HCT116 (cell line): ENCODE data around the gene SAMD15. TPM values are rescaled to one million over a fixed set of nuclear protein-coding genes. Genes with fewer than 3 reads are reported as not detected.

ENCODE experiments used
- ATAC-seq: fragments of 200-7000 bp; cut with Tn5 transposase; 2 replicates; pipeline ENCODE4 v1.9.1; 2020; ENCODE audit warnings: mild to moderate bottlenecking, moderate library complexity
- BruUV-seq: library from RNA; stranded (reverse); fragments of 400-500 nt; replicated peaks from 2 replicates; lab custom pipeline; 2021; lab: Mats Ljungman, UMichigan
- CTCF ChIA-PET: fragments of 300-600 bp; sonication (Branson Sonifier 250); formaldehyde crosslinking; loops from one replicate; lab custom pipeline; 2021; ENCODE audit warnings: antibody characterized with exemption; lab: Charles Lee
- POLR2A ChIA-PET: fragments of 300-600, 350-600 bp; sonication (Branson Sonifier 250); formaldehyde crosslinking; loops from one replicate; lab custom pipeline; 2021; ENCODE audit warnings: antibody characterized with exemption; lab: Charles Lee
- RAD21 ChIA-PET, 2 experiments: fragments of 300-600 bp; sonication (Branson Sonifier 250); formaldehyde crosslinking; loops; one replicate each; lab custom pipeline; 2023; ENCODE audit warnings: low total read pairs in 2 of 2; ENCODE audit not compliant: uncharacterized antibody in 2 of 2, unreplicated experiment in 2 of 2, low non-redundant PET in 1 of 2; lab: Charles Lee
- DNase-seq: peaks from one replicate; pipeline ENCODE4 v3.0.0-alpha.2; 2010; ENCODE audit warnings: low read depth, low spot score
- H2AFZ ChIP-seq: fragments of 200-600 bp; shearing (Covaris generic), sonication (generic); 2 replicates; pipeline ENCODE4 v1.6.1; 2017; ENCODE audit warnings: low read depth, mixed run types, mixed read lengths, antibody characterized with exemption, low read length; ENCODE audit not compliant: poor library complexity, severe bottlenecking
- H3K27ac ChIP-seq: 2 replicates; pipeline ENCODE4 v1.5.1; 2012; ENCODE audit warnings: low read depth, low read length
- H3K27me3 ChIP-seq: fragments of 200-600 bp; sonication (generic); 2 replicates; pipeline ENCODE4 v1.6.1; 2016; ENCODE audit warnings: mixed run types, low read length, mixed read lengths; ENCODE audit not compliant: insufficient read depth
- H3K36me3 ChIP-seq, 2 experiments: fragments of 200-500 bp in 1 of 2; fragments of 200-600 bp in 1 of 2; sonication (Bioruptor generic) in 1 of 2; sonication (generic) in 1 of 2; 2 replicates each; pipeline versions ENCODE4 v1.5.1 to v1.6.1; 2014 to 2016; ENCODE audit warnings: low read length in 2 of 2, inconsistent platforms in 1 of 2, mixed read lengths in 1 of 2, mixed run types in 1 of 2; ENCODE audit not compliant: insufficient read depth in 2 of 2, control insufficient read depth in 1 of 2
- H3K4me1 ChIP-seq, 2 experiments: fragments of 200-600 bp in 1 of 2; sonication (generic) in 1 of 2; 2 replicates each; pipeline versions ENCODE4 v1.5.1 to v1.6.1; 2012 to 2017; ENCODE audit warnings: low read length in 2 of 2, inconsistent platforms in 1 of 2, mild to moderate bottlenecking in 1 of 2, mixed read lengths in 1 of 2, mixed run types in 1 of 2, moderate library complexity in 1 of 2; ENCODE audit not compliant: insufficient read depth in 2 of 2, control insufficient read depth in 1 of 2
- H3K4me2 ChIP-seq: fragments of 200-600 bp; sonication (generic); 2 replicates; pipeline ENCODE4 v1.6.1; 2017; ENCODE audit warnings: mixed run types, low read length, mixed read lengths
- H3K4me3 ChIP-seq, 2 experiments: fragments of 200-600 bp in 1 of 2; sonication (generic) in 1 of 2; replicated peaks in 1 of 2; 2 replicates each; pipeline ENCODE4 v1.5.1; 2011 to 2016; ENCODE audit warnings: low read length in 2 of 2, control low read depth in 1 of 2, low read depth in 1 of 2, mild to moderate bottlenecking in 1 of 2, mixed read lengths in 1 of 2, mixed run types in 1 of 2
- H3K79me2 ChIP-seq: fragments of 200-600 bp; sonication (generic); 2 replicates; pipeline ENCODE4 v1.6.1; 2017; ENCODE audit warnings: mild to moderate bottlenecking, mixed run types, low read length, moderate library complexity, mixed read lengths; ENCODE audit not compliant: insufficient read depth
- H3K9ac ChIP-seq: fragments of 200-600 bp; sonication (generic); 2 replicates; pipeline ENCODE4 v1.6.1; 2016; ENCODE audit warnings: low read length, mixed read lengths
- H3K9me2 ChIP-seq: fragments of 200-600 bp; sonication (generic), shearing (Covaris generic); 2 replicates; pipeline ENCODE4 v1.6.1; 2017; ENCODE audit warnings: mixed run types, mild to moderate bottlenecking, moderate library complexity; ENCODE audit not compliant: insufficient read depth
- H3K9me3 ChIP-seq, 2 experiments: fragments of 200-500 bp in 1 of 2; fragments of 200-600 bp in 1 of 2; sonication (Bioruptor generic) in 1 of 2; sonication (generic) in 1 of 2; 2 replicates each; pipeline ENCODE4 v1.6.1; 2014 to 2017; ENCODE audit warnings: low read length in 2 of 2, mixed read lengths in 2 of 2, inconsistent platforms in 1 of 2, low read depth in 1 of 2, mild to moderate bottlenecking in 1 of 2, mixed run types in 1 of 2, moderate library complexity in 1 of 2; ENCODE audit not compliant: control insufficient read depth in 1 of 2, insufficient read depth in 1 of 2
- H4K20me1 ChIP-seq: fragments of 200-600 bp; sonication (generic), shearing (Covaris generic); 2 replicates; pipeline ENCODE4 v1.6.1; 2017; ENCODE audit warnings: mixed run types, mild to moderate bottlenecking, moderate library complexity; ENCODE audit not compliant: insufficient read depth
- ATF3 ChIP-seq: IDR thresholded peaks from 2 replicates; pipeline ENCODE4 v1.6.1; 2012
- CEBPB ChIP-seq: IDR thresholded peaks from 2 replicates; pipeline ENCODE4 v1.6.1; 2012; ENCODE audit warnings: low read depth
- EGR1 ChIP-seq: IDR thresholded peaks from 2 replicates; pipeline ENCODE4 v1.6.1; 2012; ENCODE audit warnings: low read depth
- EZH2 ChIP-seq: fragments of 200-600 bp; sonication (generic); IDR thresholded peaks from 2 replicates; pipeline ENCODE4 v1.6.1; 2017; ENCODE audit warnings: antibody characterized with exemption, mixed run types
- FOSL1 ChIP-seq: IDR thresholded peaks from 2 replicates; pipeline ENCODE4 v1.6.1; 2012; ENCODE audit warnings: low read depth
- JUND ChIP-seq: IDR thresholded peaks from 2 replicates; pipeline ENCODE4 v1.6.1; 2012
- POLR2A ChIP-seq: IDR thresholded peaks from 2 replicates; pipeline ENCODE4 v1.7.0; 2011; ENCODE audit warnings: borderline replicate concordance; ENCODE audit not compliant: insufficient read depth, insufficient read length; ENCODE audit errors: extremely low read depth
- POLR2AphosphoS5 ChIP-seq: IDR thresholded peaks from 2 replicates; pipeline ENCODE4 v1.6.1; 2011; ENCODE audit warnings: mild to moderate bottlenecking, low read depth, low read length, moderate library complexity
- RAD21 ChIP-seq: IDR thresholded peaks from 2 replicates; pipeline ENCODE4 v1.6.1; 2012; ENCODE audit warnings: low read depth, mild to moderate bottlenecking
- SIN3A ChIP-seq: IDR thresholded peaks from 2 replicates; pipeline ENCODE4 v1.6.1; 2012; ENCODE audit warnings: low read depth
- SRF ChIP-seq: IDR thresholded peaks from 2 replicates; pipeline ENCODE4 v1.6.1; 2012; ENCODE audit warnings: low read depth
- YY1 ChIP-seq: IDR thresholded peaks from 2 replicates; pipeline ENCODE4 v1.6.1; 2011; ENCODE audit warnings: low read length, low read depth, moderate library complexity, mild to moderate bottlenecking; ENCODE audit not compliant: insufficient replicate concordance; ENCODE audit errors: extremely low read depth
- ZBTB33 ChIP-seq: IDR thresholded peaks from 2 replicates; pipeline ENCODE4 v1.6.1; 2011; ENCODE audit warnings: mild to moderate bottlenecking, low read length, moderate library complexity; ENCODE audit not compliant: insufficient replicate concordance; ENCODE audit errors: extremely low read depth
- ZFX ChIP-seq: fragments of 450-650 bp; IDR thresholded peaks from 2 replicates; pipeline ENCODE4 v1.6.1; 2017
- ZNF274 ChIP-seq: fragments of 200-500 bp; sonication (Bioruptor generic); IDR thresholded peaks from 2 replicates; pipeline ENCODE4 v1.6.1; 2014; ENCODE audit warnings: mild to moderate bottlenecking, low read depth, low read length, inconsistent platforms
- intact Hi-C: fragments of 100-400 bp; cut with micrococcal nuclease; formaldehyde crosslinking; loops from 2 replicates; pipeline ENCODE4 v1.10.0; 2022
- total RNA-seq: library from RNA; stranded (reverse); gene quantifications from one replicate; pipeline ENCODE4 v1.2.1, GENCODE V29; 2021; ENCODE audit not compliant: unreplicated experiment

Gene SAMD15
- total RNA-seq, 1 experiment from 2014 or later, result 1.9 TPM

- TF ChIP-seq JUND (no peak), CEBPB (no peak), POLR2AphosphoS5 (no peak), ZFX (no peak)
These were observed 49.2 kb downstream of the SAMD15 start (continued) for GRCh38 chr14:77426396-77426795.

GRCh38 chr14:77436042-77436441 is 58.9 kb downstream of the SAMD15 start:
- no peak overlapping the region for H3K27ac ChIP-seq
- no peaks in the 10 kb centered on the region for H3K27me3 ChIP-seq
- POLR2A ChIA-PET, result no interaction called here
- no peak overlapping the region for H3K9ac ChIP-seq
- CTCF ChIA-PET, result no interaction called here
- no peaks in the 10 kb centered on the region for H3K4me1 ChIP-seq
- no peaks in the 10 kb centered on the region for H3K79me2 ChIP-seq
- no peak for TF ChIP-seq ATF3
- TF ChIP-seq ZNF274, result no peak
- TF ChIP-seq CEBPB, result no peak
- TF ChIP-seq EZH2, result no peak
- TF ChIP-seq SIN3A, result no peak
- no peak for TF ChIP-seq ZBTB33
- no peak for TF ChIP-seq YY1
- no peak for TF ChIP-seq FOSL1
- no peak for TF ChIP-seq POLR2A
- no peak for TF ChIP-seq RAD21
- TF ChIP-seq SRF, result no peak
- TF ChIP-seq EGR1, result no peak
- TF ChIP-seq, all 23 proteins: peak for 0
- no peak for DNase-seq
- Histone ChIP-seq H2AFZ (no peak overlapping the region), H3K4me2 (no peak overlapping the region), H3K36me3 (peaks cover 8 to 21% of the 10 kb centered on the region in 2 experiments; a peak in 3 of 4 replicates), H3K9me3 (no peaks in the 10 kb centered on the region), H4K20me1 (no peaks in the 10 kb centered on the region), H3K9me2 (no peaks in the 10 kb centered on the region), H3K4me3 (no peak overlapping the region)
- BruUV-seq, result no TSS peak
- RAD21 ChIA-PET, result no interaction called here
- ATAC-seq, result no peak
- intact Hi-C loops, result no loop called here
